NCI-H1436 treated with DMSO at 0.1 percent for 48 hours (cell line): ENCODE measurements around the gene TMEM131L.

Experiments used
- DNase-seq: peaks from one replicate; lab custom pipeline; 2025; lab: John Stamatoyannopoulos, UW

Gene TMEM131L

GRCh38 chr4:153479101-153479500 lies 12.9 kb downstream of the TMEM131L start:
- DNase-seq: no peak

GRCh38 chr4:153480704-153481103 lies 14.5 kb downstream of the TMEM131L start:
- DNase-seq: no peak

- no peak for DNase-seq
Measured at GRCh38 chr4:153481478-153481877, 15.3 kb downstream of the TMEM131L start.

DNA sequence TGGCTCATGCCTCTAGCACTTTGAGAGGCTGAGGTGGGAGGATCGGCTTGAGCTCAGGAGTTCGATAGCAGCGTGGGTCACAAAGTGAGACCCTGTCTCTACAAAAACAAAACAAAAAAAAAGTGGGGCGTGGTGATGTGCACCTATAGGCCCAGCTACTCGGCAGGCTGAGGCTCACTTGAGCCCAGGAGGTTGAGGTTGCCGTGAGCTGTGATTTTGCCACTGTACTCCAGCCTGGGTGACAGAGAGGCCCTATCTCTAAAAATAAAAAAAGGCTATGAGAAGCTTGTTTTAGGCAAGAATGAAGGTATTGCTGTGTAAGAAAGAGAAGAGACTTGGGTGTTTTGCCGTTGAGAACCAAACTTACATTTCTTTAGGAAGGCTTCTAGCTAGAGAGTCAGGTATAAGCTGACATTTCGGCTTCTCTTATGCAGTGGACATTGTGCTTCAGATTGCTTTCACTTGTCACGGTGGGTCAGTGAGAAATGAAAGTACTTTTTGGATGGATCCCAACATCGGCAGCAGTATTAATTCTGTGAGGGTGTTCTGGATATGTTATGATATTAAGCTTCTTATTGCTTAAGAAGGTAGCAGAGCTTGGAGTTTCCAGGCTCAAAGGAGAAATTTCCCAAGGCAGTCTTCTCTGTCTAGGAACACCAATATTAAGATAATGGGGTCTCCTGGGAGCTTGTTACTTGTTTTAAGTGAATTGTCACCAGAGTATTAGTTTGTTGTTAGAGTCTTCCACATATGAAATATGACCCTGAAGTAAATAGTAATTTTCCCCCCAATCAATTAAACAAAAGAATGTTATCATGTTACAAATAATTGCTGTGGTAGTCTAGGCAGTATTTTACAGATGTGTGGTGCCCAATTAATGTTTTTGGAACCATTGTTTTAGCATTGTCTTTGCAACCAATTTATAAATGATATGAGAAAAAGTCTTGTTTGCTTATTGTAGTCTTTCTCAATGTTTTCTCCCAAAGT lies 17.6 kb downstream of the TMEM131L start:
- peak; percentile 19 for DNase-seq

GRCh38 chr4:153485359-153485758 lies 19.2 kb downstream of the TMEM131L start:
- no peak for DNase-seq

GRCh38 chr4:153485860-153486259 lies 19.7 kb downstream of the TMEM131L start:
- DNase-seq: no peak

GRCh38 chr4:153486281-153487151 lies 20.4 kb downstream of the TMEM131L start:
- no peak for DNase-seq

GRCh38 chr4:153488006-153488891 lies 22.1 kb downstream of the TMEM131L start:
- no peak for DNase-seq

- peak; percentile 42 for DNase-seq
Measured at GRCh38 chr4:153489856-153490558, 23.8 kb downstream of the TMEM131L start.

GRCh38 chr4:153490985-153491483 lies 24.9 kb downstream of the TMEM131L start:
- DNase-seq: no peak

DNA sequence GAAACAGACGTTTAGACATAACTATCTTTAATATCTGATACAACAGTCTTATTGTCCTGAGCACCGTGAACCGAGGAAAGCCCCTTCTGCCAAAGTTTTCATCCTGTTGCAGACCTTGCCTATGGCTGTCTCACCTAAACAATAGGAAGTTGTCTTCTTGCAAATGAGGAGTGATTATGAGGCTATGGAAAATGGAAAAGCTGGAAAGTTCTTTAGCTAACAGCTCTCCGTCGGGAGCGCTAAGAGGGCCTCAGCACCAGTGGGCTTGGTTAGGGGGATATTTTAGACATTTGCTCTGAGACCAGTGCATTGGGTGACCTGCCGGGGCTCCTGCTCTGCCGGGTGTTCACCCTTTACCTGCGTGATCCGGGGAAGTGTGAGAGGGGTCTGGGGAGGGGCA lies 28.4 kb downstream of the TMEM131L start:
- DNase-seq: no peak

DNA sequence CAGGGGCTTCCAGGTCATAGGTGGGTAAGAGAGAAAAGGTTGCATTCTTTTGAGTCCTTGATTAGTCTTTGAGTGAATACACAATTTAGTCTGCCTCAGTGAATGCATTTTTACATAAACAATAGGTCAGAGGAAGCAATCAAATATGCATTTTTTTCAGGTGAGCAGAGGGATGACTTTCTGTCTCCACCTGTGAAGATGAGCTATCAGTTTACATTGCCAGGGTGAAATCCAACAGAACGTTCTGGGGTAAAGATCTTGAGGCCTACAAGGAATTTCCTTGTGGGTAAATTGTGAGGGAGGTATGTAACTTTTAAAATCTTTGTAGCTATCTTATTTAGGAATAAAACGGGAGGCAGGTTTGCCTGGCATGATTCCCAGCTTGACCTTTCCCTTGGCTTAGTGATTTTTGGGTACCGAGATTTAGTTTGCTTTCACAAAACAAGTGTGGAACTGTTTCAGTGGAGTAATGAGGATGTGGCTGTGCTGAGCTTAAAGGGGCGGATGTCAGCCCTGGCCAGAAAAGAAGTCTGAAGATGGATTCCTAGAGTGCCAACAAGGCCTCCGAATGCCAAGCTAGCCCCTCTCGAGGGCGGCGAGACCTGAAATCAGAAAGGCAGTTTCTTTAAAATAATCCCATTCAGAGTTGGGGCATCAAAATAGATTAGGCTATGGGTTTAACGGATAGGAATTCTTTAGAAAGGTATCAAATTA lies 29.5 kb downstream of the TMEM131L start:
- no peak for DNase-seq

- DNase-seq: no peak
Measured at GRCh38 chr4:153497091-153497531, 31.0 kb downstream of the TMEM131L start.

DNA sequence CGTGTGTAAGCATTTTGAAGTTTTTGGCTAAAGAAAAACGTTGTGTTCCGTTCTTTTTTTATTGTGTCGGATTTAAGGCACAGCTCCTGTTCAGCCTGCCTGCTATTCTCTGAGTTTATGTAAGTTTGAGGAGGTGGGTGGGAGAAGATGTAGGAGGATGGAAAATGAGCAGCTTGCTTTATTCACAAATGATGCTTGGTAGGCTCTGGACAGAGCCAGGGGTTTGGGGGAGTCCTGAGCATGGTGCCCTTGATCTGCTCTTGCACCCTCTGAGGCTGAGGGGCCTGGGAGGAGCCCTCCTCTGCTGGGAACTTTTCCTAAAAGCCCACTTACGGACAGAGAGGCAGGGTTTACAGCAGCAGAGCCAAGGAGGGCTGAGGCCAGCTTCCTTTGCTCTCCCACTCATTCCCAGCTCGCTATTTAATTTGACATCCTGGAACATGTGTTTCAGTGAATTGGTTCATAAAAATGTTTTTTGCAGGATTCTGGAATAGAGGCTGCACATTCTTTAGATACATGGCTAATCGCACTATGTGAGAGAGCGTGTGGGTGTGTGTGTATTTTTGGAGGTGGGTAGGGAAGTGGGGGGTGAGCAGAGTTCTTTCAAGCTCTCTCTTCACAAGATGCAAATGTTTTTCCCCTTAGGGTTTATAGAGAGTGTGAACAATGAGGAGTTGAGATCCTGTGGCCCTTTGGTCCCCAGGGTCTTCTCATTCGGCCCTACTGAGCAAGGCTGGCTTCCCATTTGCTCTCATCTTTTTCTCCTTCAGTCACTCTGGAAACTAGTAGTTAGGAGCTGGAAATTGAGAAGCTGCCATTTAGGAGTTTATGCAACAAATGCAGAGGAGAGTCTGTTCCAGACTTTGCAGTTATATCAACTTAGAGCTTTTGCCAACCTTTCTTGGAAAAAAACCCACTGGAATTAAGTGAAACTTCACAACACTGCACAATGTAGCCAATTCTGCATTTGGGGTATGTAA lies 32.1 kb downstream of the TMEM131L start:
- no peak for DNase-seq

DNA sequence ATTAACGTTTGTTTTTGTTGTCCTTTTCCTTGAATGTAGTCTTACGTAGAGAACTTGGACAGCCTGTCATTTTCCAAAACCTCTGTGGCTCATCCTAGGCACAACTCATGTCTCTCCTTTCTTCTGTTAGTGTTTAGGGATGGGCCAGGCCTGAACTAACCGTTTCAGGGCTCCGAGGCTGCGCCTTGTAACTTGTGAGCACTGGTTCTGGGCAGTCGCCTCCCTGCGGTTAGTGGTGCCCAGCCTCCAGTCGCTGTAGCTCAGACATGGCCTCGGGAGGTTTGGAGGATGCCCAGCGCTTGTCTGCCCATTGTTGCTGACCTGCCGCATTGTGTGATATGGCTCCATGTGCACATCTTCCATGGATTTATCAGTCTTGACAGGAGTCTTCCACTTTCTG lies 32.8 kb downstream of the TMEM131L start:
- DNase-seq: no peak

DNA sequence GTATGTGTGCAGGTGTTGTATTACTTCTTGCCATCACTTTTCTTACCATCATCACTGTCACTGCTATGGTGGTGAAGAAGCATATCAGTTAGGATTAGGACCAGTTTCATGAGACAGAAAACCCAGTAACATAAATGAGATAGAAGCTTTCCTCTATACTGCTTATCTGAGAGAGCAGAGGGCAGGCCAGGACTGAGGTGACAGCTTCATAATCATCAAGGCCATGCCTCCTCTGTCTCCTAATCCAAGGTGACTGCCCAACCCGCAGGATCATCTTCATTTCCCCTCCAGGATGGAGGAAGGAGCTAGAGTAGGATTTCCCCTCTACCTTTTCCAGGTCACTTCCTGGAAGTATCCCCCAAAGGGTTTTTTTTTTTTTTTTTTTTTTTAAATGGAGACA lies 35.4 kb downstream of the TMEM131L start:
- DNase-seq: no peak

- DNase-seq: no peak
Measured at GRCh38 chr4:153502584-153502983, 36.4 kb downstream of the TMEM131L start.

DNA sequence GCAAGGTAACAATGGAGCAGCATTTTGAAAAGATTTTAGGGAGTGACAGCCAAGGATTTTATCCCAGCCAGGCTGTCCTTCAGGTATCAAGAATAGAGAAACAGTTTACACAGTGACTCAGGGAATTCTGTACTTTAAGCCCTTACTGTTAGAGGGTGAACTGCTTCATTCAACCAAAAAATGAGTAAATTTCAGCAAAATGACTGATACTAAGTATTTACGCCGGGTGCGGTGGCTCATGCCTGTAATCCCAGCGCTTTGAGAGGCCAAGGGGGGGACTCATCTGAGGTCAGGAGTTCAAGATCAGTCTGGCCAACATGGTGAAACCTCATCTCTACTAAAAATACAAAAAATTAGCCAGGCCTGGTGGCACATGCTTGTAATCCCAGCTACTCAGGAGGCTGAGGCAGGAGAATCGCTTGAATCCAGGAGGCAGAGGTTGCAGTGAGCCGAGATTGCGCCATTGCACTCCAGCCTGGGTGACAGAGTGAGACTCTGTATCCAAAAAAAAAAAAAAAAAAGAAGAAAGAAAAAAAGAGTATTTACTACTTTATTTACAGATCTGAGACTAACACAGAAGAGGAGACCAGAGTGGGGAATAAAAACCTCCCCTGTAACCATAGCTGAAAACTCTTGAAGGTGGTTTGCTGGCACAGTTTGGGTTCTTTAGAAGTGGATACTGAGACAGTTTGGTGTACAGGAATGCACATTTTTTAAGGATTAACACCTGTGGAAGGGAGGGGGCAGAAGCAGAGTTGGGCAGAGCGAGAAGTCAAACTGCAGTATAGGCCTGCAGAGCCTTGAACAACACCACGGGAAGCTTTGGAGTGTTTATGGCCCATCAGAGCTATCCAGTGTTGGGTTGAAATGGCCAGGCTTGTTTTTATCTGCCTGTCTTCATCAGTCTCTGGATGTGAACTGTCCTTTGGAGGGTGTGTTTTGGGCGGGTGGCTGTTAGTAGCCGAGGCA lies 40.5 kb downstream of the TMEM131L start:
- DNase-seq: no peak
